Gastroesophageal sphincter (tissue), 4 donors: ENCODE data around the gene HAPSTR1. TPM values are rescaled to one million over a fixed set of nuclear protein-coding genes. Genes with fewer than 3 reads are reported as not detected.
A peak's percentile ranks its signal among the peaks of the same experiment; 100 is the strongest.

Experiments
- ATAC-seq: fragments of 150-250 bp; one replicate; pipeline ENCODE4 v1.9.1; 2016; ENCODE audit warnings: mild to moderate bottlenecking, moderate library complexity
- H3K27ac ChIP-seq, 4 donors: fragments of 200-600 bp; sonication (generic) in 3 of 4; 1 replicate in 3 of 4; 2 replicates in 1 of 4; pipeline ENCODE4 v1.5.1; 2016 to 2019
- H3K27me3 ChIP-seq: fragments of 200-600 bp; sonication (generic); one replicate; pipeline ENCODE4 v1.5.1; 2019
- H3K36me3 ChIP-seq, 2 donors: fragments of 200-600 bp; sonication (generic); one replicate each; pipeline ENCODE4 v1.5.1; 2019; ENCODE audit warnings: control low read depth in 1 of 2
- H3K4me1 ChIP-seq, 3 donors: fragments of 200-600 bp; sonication (generic); 1 replicate in 2 of 3; 2 replicates in 1 of 3; pipeline ENCODE4 v1.5.1; 2016 to 2019; ENCODE audit warnings: control low read depth in 2 of 3
- H3K4me3 ChIP-seq, 2 donors: fragments of 200-600 bp; sonication (generic); one replicate each; pipeline ENCODE4 v1.5.1; 2019; ENCODE audit warnings: mild to moderate bottlenecking in 1 of 2, moderate library complexity in 1 of 2
- H3K9me3 ChIP-seq, 3 donors: fragments of 200-600 bp; sonication (generic); one replicate each; pipeline ENCODE4 v1.5.1; 2017 to 2019; ENCODE audit warnings: control low read depth in 2 of 3
- EP300 ChIP-seq: sonication (generic); formaldehyde crosslinking; IDR thresholded peaks from one replicate; pipeline ENCODE4 v1.6.1; 2017; ENCODE audit warnings: antibody characterized with exemption, mild to moderate bottlenecking
- POLR2A ChIP-seq, 2 donors: fragments of 450-650 bp; IDR thresholded peaks; one replicate each; pipeline ENCODE4 v1.6.1; 2017; ENCODE audit warnings: antibody characterized with exemption in 2 of 2, mild to moderate bottlenecking in 2 of 2, moderate library complexity in 1 of 2
- POLR2AphosphoS5 ChIP-seq: sonication (generic); formaldehyde crosslinking; IDR thresholded peaks from one replicate; pipeline ENCODE4 v1.6.1; 2017; ENCODE audit warnings: antibody characterized with exemption
- WGBS, 2 donors: methylation state at CpG; one replicate each; pipeline ENCODE4 v1.1.5; 2018; ENCODE audit warnings: low coverage in 1 of 2; 5-methylcytosine and 5-hydroxymethylcytosine counted together
- total RNA-seq, 4 donors: library from RNA; depleted of rRNA; stranded (reverse); fragments of >200 nt; gene quantifications; one replicate each; pipeline ENCODE4 v1.1.0, GENCODE V29; 2016
- TF ChIP-seq, protein P1 (sequence below), 4 experiments: fragments of 200-600 bp in 2 of 4; fragments of 450-650 bp in 2 of 4; sonication (generic) in 1 of 4; IDR thresholded peaks; one replicate each; pipeline ENCODE4 v1.5.1; 2017 to 2019; ENCODE audit warnings: antibody characterized with exemption in 4 of 4, mild to moderate bottlenecking in 2 of 4, moderate library complexity in 2 of 4

Gene HAPSTR1
- total RNA-seq, 4 donors from 2014 or later = 58.9 to 78.3 (median 64.7) TPM

- Histone ChIP-seq H3K36me3 (peaks cover 0 to 61% of the 10 kb centered on the region in 2 donors), H3K4me1 (peaks cover 50 to 100% (median 54%) of the 10 kb centered on the region in 3 donors), H3K4me3 (no peak overlapping the region), H3K27ac (peak overlapping the region in 1 of 4 donors; percentile 25), H3K27me3 (no peaks in the 10 kb centered on the region), H3K9me3 (no peaks in the 10 kb centered on the region)
- no peak for TF ChIP-seq EP300
- no peak for ATAC-seq
- WGBS, 2 donors = 59 to 63% methylated on average over 6 to 8 of the region's 9 CpGs
Measured at GRCh38 chr16:9107025-9107970, 15.9 kb downstream of the HAPSTR1 start.

- no peak for ATAC-seq
- TF ChIP-seq POLR2AphosphoS5 = no peak
- no peak for TF ChIP-seq EP300
- TF ChIP-seq, protein P1, sequence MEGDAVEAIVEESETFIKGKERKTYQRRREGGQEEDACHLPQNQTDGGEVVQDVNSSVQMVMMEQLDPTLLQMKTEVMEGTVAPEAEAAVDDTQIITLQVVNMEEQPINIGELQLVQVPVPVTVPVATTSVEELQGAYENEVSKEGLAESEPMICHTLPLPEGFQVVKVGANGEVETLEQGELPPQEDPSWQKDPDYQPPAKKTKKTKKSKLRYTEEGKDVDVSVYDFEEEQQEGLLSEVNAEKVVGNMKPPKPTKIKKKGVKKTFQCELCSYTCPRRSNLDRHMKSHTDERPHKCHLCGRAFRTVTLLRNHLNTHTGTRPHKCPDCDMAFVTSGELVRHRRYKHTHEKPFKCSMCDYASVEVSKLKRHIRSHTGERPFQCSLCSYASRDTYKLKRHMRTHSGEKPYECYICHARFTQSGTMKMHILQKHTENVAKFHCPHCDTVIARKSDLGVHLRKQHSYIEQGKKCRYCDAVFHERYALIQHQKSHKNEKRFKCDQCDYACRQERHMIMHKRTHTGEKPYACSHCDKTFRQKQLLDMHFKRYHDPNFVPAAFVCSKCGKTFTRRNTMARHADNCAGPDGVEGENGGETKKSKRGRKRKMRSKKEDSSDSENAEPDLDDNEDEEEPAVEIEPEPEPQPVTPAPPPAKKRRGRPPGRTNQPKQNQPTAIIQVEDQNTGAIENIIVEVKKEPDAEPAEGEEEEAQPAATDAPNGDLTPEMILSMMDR (IDR thresholded peaks at IDR 0.05) = no peak
- no peak for TF ChIP-seq POLR2A (IDR thresholded peaks at IDR 0.05)
- H3K27me3 ChIP-seq = no peaks in the 10 kb centered on the region
- 38 to 54% methylated on average over 1 to 4 of the region's 4 CpGs for WGBS, 2 donors
- H3K9me3 ChIP-seq = no peaks in the 10 kb centered on the region
- peak overlapping the region in 1 of 4 donors; percentile 20 for H3K27ac ChIP-seq
- H3K4me3 ChIP-seq = no peak overlapping the region
- peaks cover 0 to 43% of the 10 kb centered on the region in 2 donors for H3K36me3 ChIP-seq
- H3K4me1 ChIP-seq = peaks cover 52 to 100% (median 63%) of the 10 kb centered on the region in 3 donors
Measured at GRCh38 chr16:9109255-9109654, 17.8 kb downstream of the HAPSTR1 start.

DNA sequence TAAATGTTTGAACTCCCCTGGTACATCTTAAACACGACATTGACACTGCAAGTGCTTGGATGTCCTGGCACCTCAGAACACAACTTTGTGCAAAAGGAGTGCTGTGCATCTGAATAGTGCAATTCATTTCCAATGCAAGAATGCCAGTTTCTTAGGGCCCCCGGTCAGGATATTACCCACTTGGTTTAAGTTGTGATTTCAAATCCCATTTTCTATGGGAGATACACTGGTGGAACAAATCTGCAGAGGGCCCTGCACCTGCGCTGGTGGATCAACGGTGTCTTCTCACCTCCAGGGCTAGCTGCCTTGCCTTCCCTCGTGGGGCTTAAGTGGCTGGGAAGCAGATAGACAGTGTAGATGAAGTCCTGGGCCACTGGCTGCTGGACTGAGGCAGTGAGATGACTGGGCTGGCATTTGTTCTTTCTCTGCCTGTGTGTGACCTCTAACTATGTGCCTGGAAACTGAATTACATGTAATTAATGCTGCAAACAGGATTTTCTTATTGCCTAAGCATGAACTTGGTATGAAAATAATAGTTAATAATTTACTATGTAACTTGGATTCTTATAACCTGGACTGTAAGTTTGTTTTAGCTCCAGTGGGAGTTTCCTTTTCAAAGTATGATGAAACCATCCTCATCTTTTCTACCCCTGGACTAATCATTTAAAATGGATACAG is 20.9 kb downstream of the HAPSTR1 start:
- Histone ChIP-seq H3K36me3 (peaks cover 0 to 36% of the 10 kb centered on the region in 2 donors), H3K27me3 (no peaks in the 10 kb centered on the region), H3K9me3 (no peaks in the 10 kb centered on the region), H3K4me1 (peaks cover 34 to 98% (median 51%) of the 10 kb centered on the region in 3 donors), H3K4me3 (no peak overlapping the region), H3K27ac (no peak overlapping the region)
- 38 to 43% methylated on average over 5 of the region's 5 CpGs for WGBS, 2 donors
- TF ChIP-seq POLR2AphosphoS5 = no peak
- TF ChIP-seq, protein P1 (IDR thresholded peaks at IDR 0.05) = no peak
- no peak for TF ChIP-seq EP300
- no peak for TF ChIP-seq POLR2A (IDR thresholded peaks at IDR 0.05)
- ATAC-seq = no peak

DNA sequence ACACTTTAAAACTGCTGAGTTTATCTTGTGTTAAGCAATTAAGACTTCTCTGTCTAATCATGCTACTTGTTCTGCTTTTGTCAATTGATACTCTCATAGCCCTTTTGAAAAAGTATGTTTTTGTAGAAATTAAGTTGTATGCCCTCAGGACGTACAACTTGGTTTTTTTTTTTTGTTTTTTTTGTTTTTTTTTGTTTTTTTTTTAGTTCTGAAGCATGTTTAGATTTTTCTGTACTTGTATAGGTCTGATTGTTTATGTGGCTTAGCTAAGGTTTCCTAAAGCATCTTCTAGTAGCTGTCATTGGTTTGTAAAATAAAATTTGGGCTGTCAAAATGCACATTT is 21.4 kb downstream of the HAPSTR1 start:
- H3K9me3 ChIP-seq = no peaks in the 10 kb centered on the region
- no peak overlapping the region for H3K4me3 ChIP-seq
- peaks cover 29 to 98% (median 47%) of the 10 kb centered on the region in 3 donors for H3K4me1 ChIP-seq
- no peak overlapping the region for H3K27ac ChIP-seq
- no peak for TF ChIP-seq POLR2AphosphoS5
- TF ChIP-seq EP300 = no peak
- TF ChIP-seq POLR2A (IDR thresholded peaks at IDR 0.05) = no peak
- TF ChIP-seq, protein P1 (IDR thresholded peaks at IDR 0.05) = no peak
- H3K36me3 ChIP-seq = peaks cover 0 to 36% of the 10 kb centered on the region in 2 donors
- ATAC-seq = no peak
- WGBS, 2 donors = 8 to 33% methylated on average over 1 of the region's 1 CpG
- H3K27me3 ChIP-seq = no peaks in the 10 kb centered on the region

GRCh38 chr16:9113707-9114106 is 22.3 kb downstream of the HAPSTR1 start:
- WGBS, 2 donors = 88 to 91% methylated on average over 3 of the region's 3 CpGs
- TF ChIP-seq POLR2AphosphoS5 = no peak
- no peak for TF ChIP-seq EP300
- TF ChIP-seq, protein P1 (IDR thresholded peaks at IDR 0.05) = no peak
- no peak for TF ChIP-seq POLR2A (IDR thresholded peaks at IDR 0.05)
- H3K27ac ChIP-seq = no peak overlapping the region
- no peaks in the 10 kb centered on the region for H3K27me3 ChIP-seq
- H3K4me3 ChIP-seq = no peak overlapping the region
- peaks cover 26 to 98% (median 49%) of the 10 kb centered on the region in 3 donors for H3K4me1 ChIP-seq
- no peaks in the 10 kb centered on the region for H3K9me3 ChIP-seq
- H3K36me3 ChIP-seq = peaks cover 0 to 27% of the 10 kb centered on the region in 2 donors
- ATAC-seq = no peak
